Astrocyte (in vitro differentiated cells and primary cell): ENCODE measurements around the gene ASAP2.

Source experiments
- CTCF ChIP-seq: IDR thresholded peaks from 2 replicates; pipeline ENCODE4 v1.5.1; 2011; ENCODE audit warnings: low read depth, mild to moderate bottlenecking, inconsistent platforms, low read length, moderate library complexity; ENCODE audit not compliant: insufficient read depth
- EZH2 ChIP-seq: IDR thresholded peaks from 2 replicates; pipeline ENCODE4 v1.6.1; 2012; ENCODE audit warnings: mild to moderate bottlenecking, low read length, inconsistent platforms; ENCODE audit not compliant: insufficient read depth

GRCh38 chr2:9225806-9226205, 19.2 kb downstream of the ASAP2 start:
- TF ChIP-seq CTCF (no peak), EZH2 (no peak)
